ENCODE data around the gene EPHB1. TPM values are rescaled to one million over a fixed set of nuclear protein-coding genes. Genes with fewer than 3 reads are reported as not detected.

EPHB1 gene
- total RNA-seq, 1 donor from 2014 or later, result 3.8 TPM

GRCh38 chr3:134829721-134830120 lies 34.7 kb downstream of the EPHB1 start:
- no peak for DNase-seq
- Mint-ChIP-seq H3K36me3 (ENCODE audit: low read depth) (no peaks in the 10 kb centered on the region), H3K4me1 (no peaks in the 10 kb centered on the region), H3K27me3 (no peaks in the 10 kb centered on the region), H3K4me3 (no peak overlapping the region), H3K27ac (no peak overlapping the region), H3K9me3 (no peaks in the 10 kb centered on the region)
- ChIA-PET POLR2A (no interaction called here), CTCF (no interaction called here)
- TF ChIP-seq, protein P1, sequence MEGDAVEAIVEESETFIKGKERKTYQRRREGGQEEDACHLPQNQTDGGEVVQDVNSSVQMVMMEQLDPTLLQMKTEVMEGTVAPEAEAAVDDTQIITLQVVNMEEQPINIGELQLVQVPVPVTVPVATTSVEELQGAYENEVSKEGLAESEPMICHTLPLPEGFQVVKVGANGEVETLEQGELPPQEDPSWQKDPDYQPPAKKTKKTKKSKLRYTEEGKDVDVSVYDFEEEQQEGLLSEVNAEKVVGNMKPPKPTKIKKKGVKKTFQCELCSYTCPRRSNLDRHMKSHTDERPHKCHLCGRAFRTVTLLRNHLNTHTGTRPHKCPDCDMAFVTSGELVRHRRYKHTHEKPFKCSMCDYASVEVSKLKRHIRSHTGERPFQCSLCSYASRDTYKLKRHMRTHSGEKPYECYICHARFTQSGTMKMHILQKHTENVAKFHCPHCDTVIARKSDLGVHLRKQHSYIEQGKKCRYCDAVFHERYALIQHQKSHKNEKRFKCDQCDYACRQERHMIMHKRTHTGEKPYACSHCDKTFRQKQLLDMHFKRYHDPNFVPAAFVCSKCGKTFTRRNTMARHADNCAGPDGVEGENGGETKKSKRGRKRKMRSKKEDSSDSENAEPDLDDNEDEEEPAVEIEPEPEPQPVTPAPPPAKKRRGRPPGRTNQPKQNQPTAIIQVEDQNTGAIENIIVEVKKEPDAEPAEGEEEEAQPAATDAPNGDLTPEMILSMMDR (IDR thresholded peaks at IDR 0.05), result no peak
- intact Hi-C loops (cut with micrococcal nuclease), result no loop called here
- ATAC-seq (ENCODE audit: low read depth), result no peak

DNA sequence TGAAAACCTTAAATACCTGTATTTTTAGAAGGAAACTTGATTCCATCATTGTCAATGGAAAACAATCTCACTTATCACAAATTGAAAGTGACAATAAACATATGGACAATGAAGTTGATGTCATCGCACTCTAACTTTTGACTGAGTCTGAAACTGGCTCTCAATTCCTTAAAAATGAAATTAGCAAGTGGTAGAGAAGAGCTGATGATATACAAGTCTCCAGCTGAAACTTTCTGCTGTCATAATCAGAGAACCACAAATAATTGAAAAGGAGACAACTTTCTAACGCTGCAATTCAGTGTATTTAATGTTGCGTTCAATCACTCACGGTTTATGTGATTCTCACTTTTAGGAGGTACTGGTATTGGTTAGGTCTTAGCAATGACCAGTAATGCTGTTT lies 37.5 kb downstream of the EPHB1 start:
- H3K27ac Mint-ChIP-seq, result no peak overlapping the region
- H3K9me3 Mint-ChIP-seq, result no peaks in the 10 kb centered on the region
- DNase-seq (no peak), ATAC-seq (ENCODE audit: low read depth) (no peak)
- CTCF ChIA-PET, result no interaction called here
- POLR2A ChIA-PET, result no interaction called here
- TF ChIP-seq, protein P1 (IDR thresholded peaks at IDR 0.05), result no peak
- intact Hi-C loops (cut with micrococcal nuclease), result no loop called here
- no peaks in the 10 kb centered on the region for H3K4me1 Mint-ChIP-seq
- no peaks in the 10 kb centered on the region for H3K36me3 Mint-ChIP-seq (ENCODE audit: low read depth)
- H3K4me3 Mint-ChIP-seq, result no peak overlapping the region
- H3K27me3 Mint-ChIP-seq, result no peaks in the 10 kb centered on the region

DNA sequence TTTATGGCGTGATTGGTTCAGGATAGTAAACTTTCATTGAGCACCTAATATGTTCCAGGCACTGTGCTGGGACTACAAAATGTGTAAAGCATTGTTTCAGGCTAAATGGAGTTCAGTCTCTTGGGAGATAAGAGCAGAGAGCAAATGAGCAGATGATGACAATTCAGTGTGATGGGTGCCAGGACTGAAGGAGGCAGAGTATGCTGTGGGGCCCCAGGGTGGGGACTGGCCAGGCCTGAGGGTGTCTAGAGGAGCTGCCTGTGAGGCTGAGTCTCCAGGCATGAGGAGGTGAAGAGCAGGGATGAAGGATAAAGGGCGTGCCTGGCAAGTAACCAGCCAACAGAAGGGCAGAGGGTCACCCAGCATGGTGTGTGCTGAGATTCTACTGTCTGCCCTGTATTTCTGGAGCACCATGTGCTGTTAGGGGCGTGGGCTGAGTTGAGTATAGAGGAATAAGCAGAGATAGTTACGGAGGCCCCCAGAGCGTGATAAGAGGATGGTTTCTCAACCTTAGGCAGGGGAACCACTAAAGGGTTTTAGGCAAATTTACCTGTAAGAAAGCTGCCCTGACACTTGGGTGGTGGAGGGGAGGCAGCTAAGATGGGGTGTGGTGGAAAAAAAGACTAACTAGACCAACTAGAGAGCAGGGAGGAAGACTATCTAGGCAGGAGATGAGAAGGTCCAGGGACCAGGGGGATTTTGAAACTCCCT lies 38.5 kb downstream of the EPHB1 start:
- POLR2A ChIA-PET, result no interaction called here
- H3K4me3 Mint-ChIP-seq, result no peak overlapping the region
- no peaks in the 10 kb centered on the region for H3K9me3 Mint-ChIP-seq
- TF ChIP-seq, protein P1 (IDR thresholded peaks at IDR 0.05), result no peak
- no peaks in the 10 kb centered on the region for H3K36me3 Mint-ChIP-seq (ENCODE audit: low read depth)
- intact Hi-C loops (cut with micrococcal nuclease), result no loop called here
- ATAC-seq (ENCODE audit: low read depth) (no peak), DNase-seq (no peak)
- H3K27ac Mint-ChIP-seq, result no peak overlapping the region
- CTCF ChIA-PET, result no interaction called here
- no peaks in the 10 kb centered on the region for H3K4me1 Mint-ChIP-seq
- H3K27me3 Mint-ChIP-seq, result no peaks in the 10 kb centered on the region

GRCh38 chr3:134836921-134837320 lies 41.9 kb downstream of the EPHB1 start:
- ChIA-PET POLR2A (no interaction called here), CTCF (no interaction called here)
- Mint-ChIP-seq H3K9me3 (peaks cover 5% of the 10 kb centered on the region), H3K4me1 (no peaks in the 10 kb centered on the region), H3K27ac (no peak overlapping the region), H3K36me3 (ENCODE audit: low read depth) (no peaks in the 10 kb centered on the region), H3K27me3 (no peaks in the 10 kb centered on the region), H3K4me3 (no peak overlapping the region)
- ATAC-seq (ENCODE audit: low read depth) (no peak), DNase-seq (no peak)
- TF ChIP-seq, protein P1 (IDR thresholded peaks at IDR 0.05), result no peak
- intact Hi-C loops (cut with micrococcal nuclease), result no loop called here

GRCh38 chr3:134838599-134838998 lies 43.5 kb downstream of the EPHB1 start:
- intact Hi-C loops (cut with micrococcal nuclease), result no loop called here
- H3K9me3 Mint-ChIP-seq, result peaks cover 13% of the 10 kb centered on the region
- H3K27me3 Mint-ChIP-seq, result no peaks in the 10 kb centered on the region
- ChIA-PET POLR2A (no interaction called here), CTCF (no interaction called here)
- no peaks in the 10 kb centered on the region for H3K4me1 Mint-ChIP-seq
- ATAC-seq (ENCODE audit: low read depth), result no peak
- no peaks in the 10 kb centered on the region for H3K36me3 Mint-ChIP-seq (ENCODE audit: low read depth)
- TF ChIP-seq, protein P1 (IDR thresholded peaks at IDR 0.05), result no peak
- DNase-seq, result no peak
- H3K4me3 Mint-ChIP-seq, result no peak overlapping the region
- H3K27ac Mint-ChIP-seq, result no peak overlapping the region
